Activated naive CD4-positive, alpha-beta T cell treated with Interleukin-2 at 50 U/mL for 16 hours (primary cell): ENCODE data around the gene LRRC42.

Source experiments
- DNase-seq: peaks from one replicate; pipeline ENCODE4 v3.0.0-alpha.2; 2020

Gene LRRC42

DNA sequence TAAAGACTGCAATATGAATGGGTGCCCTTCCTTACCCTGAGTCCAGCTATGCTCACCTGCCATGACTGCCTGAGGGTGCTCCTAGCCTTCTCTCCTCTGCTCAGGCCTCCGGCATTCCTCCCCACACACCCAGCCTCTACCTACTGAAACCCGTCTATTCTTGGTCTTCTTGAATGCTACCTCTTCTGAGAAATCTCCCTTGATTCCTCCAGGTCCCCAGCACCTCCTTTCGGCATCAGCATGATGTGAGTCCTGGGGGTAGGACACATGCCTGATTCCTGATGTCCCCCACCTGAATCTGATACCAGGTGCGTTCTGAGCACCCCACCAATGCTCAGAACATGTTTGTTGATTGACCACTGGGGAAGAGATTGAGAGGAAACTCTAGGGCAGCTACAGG, 63.3 kb downstream of the LRRC42 start:
- no peak for DNase-seq

DNA sequence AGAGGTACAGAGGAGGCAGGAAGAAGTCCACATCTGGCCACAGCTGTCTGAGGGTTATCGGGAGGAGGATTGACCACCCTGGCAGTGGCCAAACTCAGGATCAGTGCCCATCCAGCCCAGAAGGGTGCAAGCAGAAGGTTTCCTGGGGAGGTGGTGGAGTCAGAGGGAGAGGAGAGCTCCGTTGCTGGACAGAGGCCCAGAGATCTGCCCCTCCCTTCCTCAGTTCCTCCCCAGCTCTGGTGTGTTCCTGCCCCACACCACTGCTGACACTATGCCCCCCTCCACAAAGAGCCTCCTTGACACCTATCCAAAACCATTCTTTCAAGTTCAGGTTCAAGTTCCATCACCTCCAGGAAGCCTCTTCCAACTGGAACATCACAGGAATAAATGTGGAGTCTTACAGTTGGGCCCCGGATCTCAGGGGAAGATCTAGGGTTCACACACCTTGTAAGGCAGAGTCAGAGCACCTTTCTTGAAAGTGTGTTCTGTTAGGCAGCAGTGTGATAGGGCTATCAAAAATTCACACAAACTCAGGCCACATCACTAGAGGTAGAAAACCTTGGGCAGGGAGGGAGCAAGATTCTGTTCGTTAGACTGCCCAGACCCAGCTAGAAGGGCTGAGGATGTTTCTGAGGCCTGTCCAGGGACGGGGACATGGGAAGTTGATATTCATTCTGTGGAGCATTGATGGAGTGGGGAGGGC, 64.4 kb downstream of the LRRC42 start:
- no peak for DNase-seq

GRCh38 chr1:54011316-54012007, 65.3 kb downstream of the LRRC42 start:
- no peak for DNase-seq

GRCh38 chr1:54012008-54012325, 65.8 kb downstream of the LRRC42 start:
- no peak for DNase-seq

DNA sequence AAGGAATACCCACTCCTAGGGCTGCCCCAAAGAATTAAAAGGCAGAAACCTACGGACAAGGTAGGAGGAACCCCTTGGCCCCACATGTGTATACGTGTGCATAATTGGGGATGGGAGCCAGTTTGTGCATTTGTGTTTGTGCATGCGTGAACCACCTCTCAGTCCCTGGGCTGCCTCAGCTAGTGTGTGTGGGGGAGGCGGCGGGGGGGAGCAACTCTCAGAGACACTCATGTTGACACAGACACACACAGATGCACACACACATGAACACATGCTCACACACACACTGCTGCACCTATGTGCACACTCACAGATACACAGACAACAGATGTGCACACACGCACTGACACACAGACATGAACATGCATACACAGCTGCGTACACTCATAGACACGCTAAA, 66.7 kb downstream of the LRRC42 start:
- DNase-seq = no peak

- no peak for DNase-seq
These were observed 67.4 kb downstream of the LRRC42 start for GRCh38 chr1:54013393-54014008.

DNA sequence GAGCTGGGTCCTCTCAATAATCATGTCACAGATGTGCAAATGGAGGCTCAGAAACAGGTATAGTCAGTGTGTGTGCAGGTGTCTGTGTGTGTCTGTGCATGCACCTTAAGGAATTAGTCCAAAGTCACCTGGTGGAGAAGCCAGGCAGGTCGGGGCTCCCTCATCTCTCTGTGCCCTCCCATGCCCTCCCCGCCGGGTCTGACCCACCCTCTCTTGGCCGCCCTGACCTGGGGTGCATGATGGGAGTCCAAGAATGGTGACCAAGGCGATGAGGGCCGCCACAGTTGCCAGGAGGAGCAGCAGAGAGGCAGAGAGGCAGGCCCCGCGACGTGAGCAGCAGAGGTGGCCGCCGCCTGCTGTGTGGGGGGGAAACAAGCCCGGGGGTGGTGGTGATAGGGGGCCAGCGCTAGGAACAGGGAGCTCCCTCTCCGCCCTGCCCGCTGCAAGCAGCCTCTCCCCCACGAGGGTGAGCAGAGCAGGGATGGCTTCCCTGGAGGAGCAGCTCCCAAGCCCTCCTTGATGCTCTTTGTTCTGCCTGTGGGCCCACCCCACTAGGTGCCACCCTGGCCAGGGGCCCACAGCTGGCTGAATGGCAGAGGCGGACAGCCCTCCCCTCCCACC, 68.0 kb downstream of the LRRC42 start:
- DNase-seq = no peak

GRCh38 chr1:54016343-54017282, 70.5 kb downstream of the LRRC42 start:
- no peak for DNase-seq
